Gastroesophageal sphincter (tissue), 3 donors: Measurements from ENCODE around the gene CHST12.

Source experiments
- POLR2A ChIP-seq, 2 donors: fragments of 450-650 bp; IDR thresholded peaks; one replicate each; pipeline ENCODE4 v1.6.1; 2017; ENCODE audit warnings: antibody characterized with exemption in 2 of 2, mild to moderate bottlenecking in 2 of 2, moderate library complexity in 1 of 2
- POLR2AphosphoS5 ChIP-seq: sonication (generic); formaldehyde crosslinking; IDR thresholded peaks from one replicate; pipeline ENCODE4 v1.6.1; 2017; ENCODE audit warnings: antibody characterized with exemption
- TF ChIP-seq, protein P1 (sequence below), 4 experiments: fragments of 200-600 bp in 2 of 4; fragments of 450-650 bp in 2 of 4; sonication (generic) in 1 of 4; IDR thresholded peaks; one replicate each; pipeline ENCODE4 v1.5.1; 2017 to 2019; ENCODE audit warnings: antibody characterized with exemption in 4 of 4, mild to moderate bottlenecking in 2 of 4, moderate library complexity in 2 of 4

DNA sequence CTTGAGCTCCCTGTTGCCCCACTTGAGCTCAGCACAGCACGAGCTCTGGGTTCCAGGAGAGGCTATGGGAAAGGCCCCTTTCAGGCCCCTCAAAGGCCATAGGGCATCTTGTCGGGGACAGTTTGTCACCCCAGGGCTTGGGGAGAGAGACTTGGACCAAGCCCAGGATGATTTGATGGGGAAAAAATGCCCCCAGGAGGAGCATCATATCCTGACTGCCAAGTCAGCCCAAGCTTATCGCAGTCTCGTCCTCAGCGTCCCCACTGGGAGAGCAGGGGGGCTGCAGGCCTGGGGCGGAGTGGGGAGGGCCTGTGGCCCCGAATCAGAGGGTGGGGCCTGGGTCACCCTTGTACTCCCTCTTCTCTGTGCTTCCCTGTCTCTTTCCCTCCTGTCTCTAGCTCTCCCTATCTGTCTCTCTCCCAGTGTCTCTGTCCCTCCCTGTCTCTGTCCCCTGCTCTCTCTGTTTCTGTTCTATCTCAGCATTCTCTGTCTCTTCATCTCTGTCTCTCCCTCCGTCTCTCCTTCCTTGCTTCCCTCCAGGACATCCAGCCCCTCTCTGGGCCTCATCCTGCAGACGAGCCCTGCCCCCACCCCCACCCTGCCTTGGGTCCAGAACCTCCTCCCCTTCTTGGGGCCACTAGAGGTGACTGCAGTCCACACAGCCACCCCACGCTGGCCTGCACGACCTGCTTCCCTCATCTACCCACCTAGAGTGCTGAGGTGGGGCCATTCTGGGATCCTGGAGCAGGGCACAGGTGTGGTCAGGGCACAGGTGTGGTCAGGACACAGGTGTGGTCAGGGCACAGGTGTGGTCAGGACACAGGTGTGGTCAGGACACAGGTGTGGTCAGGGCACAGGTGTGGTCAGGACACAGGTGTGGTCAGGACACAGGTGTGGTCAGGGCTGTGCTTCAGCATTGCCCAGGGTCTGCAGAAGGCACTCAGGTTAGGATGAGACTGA lies 90.1 kb downstream of the CHST12 start:
- TF ChIP-seq, protein P1, sequence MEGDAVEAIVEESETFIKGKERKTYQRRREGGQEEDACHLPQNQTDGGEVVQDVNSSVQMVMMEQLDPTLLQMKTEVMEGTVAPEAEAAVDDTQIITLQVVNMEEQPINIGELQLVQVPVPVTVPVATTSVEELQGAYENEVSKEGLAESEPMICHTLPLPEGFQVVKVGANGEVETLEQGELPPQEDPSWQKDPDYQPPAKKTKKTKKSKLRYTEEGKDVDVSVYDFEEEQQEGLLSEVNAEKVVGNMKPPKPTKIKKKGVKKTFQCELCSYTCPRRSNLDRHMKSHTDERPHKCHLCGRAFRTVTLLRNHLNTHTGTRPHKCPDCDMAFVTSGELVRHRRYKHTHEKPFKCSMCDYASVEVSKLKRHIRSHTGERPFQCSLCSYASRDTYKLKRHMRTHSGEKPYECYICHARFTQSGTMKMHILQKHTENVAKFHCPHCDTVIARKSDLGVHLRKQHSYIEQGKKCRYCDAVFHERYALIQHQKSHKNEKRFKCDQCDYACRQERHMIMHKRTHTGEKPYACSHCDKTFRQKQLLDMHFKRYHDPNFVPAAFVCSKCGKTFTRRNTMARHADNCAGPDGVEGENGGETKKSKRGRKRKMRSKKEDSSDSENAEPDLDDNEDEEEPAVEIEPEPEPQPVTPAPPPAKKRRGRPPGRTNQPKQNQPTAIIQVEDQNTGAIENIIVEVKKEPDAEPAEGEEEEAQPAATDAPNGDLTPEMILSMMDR (IDR thresholded peaks at IDR 0.05) = no peak
- no peak for TF ChIP-seq POLR2A (IDR thresholded peaks at IDR 0.05)
- TF ChIP-seq POLR2AphosphoS5 = no peak
